Testis (tissue), 3 donors: ENCODE measurements around the gene KHDRBS2. TPM values are rescaled to one million over a fixed set of nuclear protein-coding genes. Genes with fewer than 3 reads are reported as not detected.

Experiments used
- DNase-seq: peaks from one replicate; pipeline ENCODE4 v3.0.0-alpha.2; 2019
- H3K27ac ChIP-seq, 2 donors: fragments of 200-600 bp; sonication (generic); one replicate each; pipeline ENCODE4 v1.5.1; 2019
- H3K27me3 ChIP-seq: fragments of 200-600 bp; sonication (generic); one replicate; pipeline ENCODE4 v1.5.1; 2019
- H3K36me3 ChIP-seq: fragments of 200-600 bp; sonication (generic); one replicate; pipeline ENCODE4 v1.5.1; 2017; ENCODE audit warnings: low read depth; ENCODE audit errors: missing control alignments
- H3K4me1 ChIP-seq: fragments of 200-600 bp; sonication (generic); one replicate; pipeline ENCODE4 v1.5.1; 2019
- H3K4me3 ChIP-seq, 2 donors: fragments of 200-600 bp; sonication (generic); one replicate each; pipeline ENCODE4 v1.5.1; 2017 to 2019
- H3K9me3 ChIP-seq: fragments of 200-600 bp; sonication (generic); one replicate; pipeline ENCODE4 v1.5.1; 2017
- POLR2A ChIP-seq: fragments of 450-650 bp; IDR thresholded peaks from one replicate; pipeline ENCODE4 v1.6.1; 2017; ENCODE audit warnings: antibody characterized with exemption, mild to moderate bottlenecking, moderate library complexity
- WGBS, 2 donors: methylation state at CpG; one replicate each; pipeline ENCODE4 v1.1.5; 2018; 5-methylcytosine and 5-hydroxymethylcytosine counted together
- intact Hi-C: fragments of 100-400 bp; cut with DNase I; formaldehyde crosslinking; loops from one replicate; pipeline ENCODE4 v1.15.1; 2023; ENCODE audit warnings: low total_unique reads
- polyA plus RNA-seq: library from polyadenylated mRNA; stranded (reverse); fragments of 350-450 nt; fragmentation: Illumina TruSeq; extraction: RNeasy Lipid Tissue Mini Kit (QIAGEN cat#74804); gene quantifications from one replicate; pipeline ENCODE4 v1.2.3, GENCODE V29; 2014; ENCODE audit warnings: low read depth, low replicate concordance; ENCODE audit not compliant: insufficient read depth
- total RNA-seq, 2 donors: library from RNA; depleted of rRNA; stranded (reverse); fragments of >200 nt; gene quantifications; one replicate each; pipeline ENCODE4 v1.2.3, GENCODE V29; 2016
- TF ChIP-seq, protein P1 (sequence below), 3 experiments: fragments of 450-650 bp in 2 of 3; fragments of 200-600 bp in 1 of 3; sonication (generic) in 1 of 3; IDR thresholded peaks; one replicate each; pipeline ENCODE4 v1.5.1; 2016 to 2019; ENCODE audit warnings: antibody characterized with exemption in 3 of 3, mild to moderate bottlenecking in 2 of 3, moderate library complexity in 1 of 3

KHDRBS2 gene
- total and polyA plus RNA-seq, 3 donors from 2014 or later = 0.26 to 2.0 (median 1.8) TPM

- DNase-seq = no peak
- no peak overlapping the region for H3K27ac ChIP-seq
- no peaks in the 10 kb centered on the region for H3K36me3 ChIP-seq
- 80 to 89% methylated on average over 5 of the region's 5 CpGs for WGBS, 2 donors
- H3K27me3 ChIP-seq = no peaks in the 10 kb centered on the region
- H3K4me3 ChIP-seq = no peak overlapping the region
- H3K9me3 ChIP-seq = no peaks in the 10 kb centered on the region
- no peaks in the 10 kb centered on the region for H3K4me1 ChIP-seq
- intact Hi-C loops = no loop called here
- TF ChIP-seq, protein P1, sequence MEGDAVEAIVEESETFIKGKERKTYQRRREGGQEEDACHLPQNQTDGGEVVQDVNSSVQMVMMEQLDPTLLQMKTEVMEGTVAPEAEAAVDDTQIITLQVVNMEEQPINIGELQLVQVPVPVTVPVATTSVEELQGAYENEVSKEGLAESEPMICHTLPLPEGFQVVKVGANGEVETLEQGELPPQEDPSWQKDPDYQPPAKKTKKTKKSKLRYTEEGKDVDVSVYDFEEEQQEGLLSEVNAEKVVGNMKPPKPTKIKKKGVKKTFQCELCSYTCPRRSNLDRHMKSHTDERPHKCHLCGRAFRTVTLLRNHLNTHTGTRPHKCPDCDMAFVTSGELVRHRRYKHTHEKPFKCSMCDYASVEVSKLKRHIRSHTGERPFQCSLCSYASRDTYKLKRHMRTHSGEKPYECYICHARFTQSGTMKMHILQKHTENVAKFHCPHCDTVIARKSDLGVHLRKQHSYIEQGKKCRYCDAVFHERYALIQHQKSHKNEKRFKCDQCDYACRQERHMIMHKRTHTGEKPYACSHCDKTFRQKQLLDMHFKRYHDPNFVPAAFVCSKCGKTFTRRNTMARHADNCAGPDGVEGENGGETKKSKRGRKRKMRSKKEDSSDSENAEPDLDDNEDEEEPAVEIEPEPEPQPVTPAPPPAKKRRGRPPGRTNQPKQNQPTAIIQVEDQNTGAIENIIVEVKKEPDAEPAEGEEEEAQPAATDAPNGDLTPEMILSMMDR (IDR thresholded peaks at IDR 0.05) = no peak
- TF ChIP-seq POLR2A = no peak
Measured at GRCh38 chr6:62102387-62102786, 183.6 kb downstream of the KHDRBS2 start.

DNA sequence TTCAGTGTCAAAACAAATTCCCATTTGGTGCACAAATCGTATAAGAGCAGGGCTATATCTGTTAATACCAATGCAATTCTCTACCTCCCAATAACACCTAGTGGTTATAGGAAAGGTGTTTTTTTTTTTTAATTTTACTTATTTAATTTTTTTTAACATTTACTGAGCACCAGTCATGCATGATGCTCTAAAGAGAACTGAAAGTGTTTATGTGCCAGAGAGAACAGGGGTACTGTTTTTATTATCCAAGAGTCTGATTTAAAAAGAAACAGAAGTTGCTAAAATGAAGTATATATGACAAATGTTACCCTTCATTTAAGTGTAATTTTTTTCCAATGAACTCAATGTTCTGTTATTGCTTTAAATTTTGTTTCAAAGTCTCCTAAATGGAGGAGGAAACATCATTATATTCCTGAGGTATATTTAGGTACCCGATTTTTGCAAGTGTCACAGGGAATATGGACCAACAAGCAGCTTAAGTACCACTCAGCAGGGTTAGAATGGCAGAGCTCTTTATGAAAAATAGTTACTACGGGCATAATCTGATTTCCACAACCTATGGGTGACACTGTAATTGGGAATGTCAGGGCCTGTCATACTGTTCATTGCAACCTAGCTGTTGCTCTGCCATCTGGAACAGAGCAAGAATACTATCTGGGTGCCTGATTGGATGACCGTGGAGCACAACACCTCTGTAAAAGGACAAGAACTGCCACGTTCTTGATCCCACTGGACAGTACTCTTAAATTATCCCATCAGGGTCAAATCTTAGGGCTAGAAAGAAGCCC lies 195.4 kb downstream of the KHDRBS2 start:
- Histone ChIP-seq H3K9me3 (no peaks in the 10 kb centered on the region), H3K36me3 (no peaks in the 10 kb centered on the region), H3K4me3 (no peak overlapping the region), H3K27me3 (no peaks in the 10 kb centered on the region), H3K4me1 (no peaks in the 10 kb centered on the region), H3K27ac (no peak overlapping the region)
- WGBS, 2 donors = 66 to 74% methylated on average over 5 of the region's 5 CpGs
- TF ChIP-seq, protein P1 (IDR thresholded peaks at IDR 0.05) = no peak
- no peak for TF ChIP-seq POLR2A
- DNase-seq = no peak
- intact Hi-C loops = no loop called here

GRCh38 chr6:62089781-62090180 lies 196.2 kb downstream of the KHDRBS2 start:
- intact Hi-C loops = no loop called here
- TF ChIP-seq, protein P1 (IDR thresholded peaks at IDR 0.05) = no peak
- no peak for TF ChIP-seq POLR2A
- DNase-seq = no peak
- H3K4me3 ChIP-seq = no peak overlapping the region
- H3K4me1 ChIP-seq = no peaks in the 10 kb centered on the region
- 75% methylated on average over 3 of the region's 3 CpGs for WGBS, 2 donors
- H3K27ac ChIP-seq = no peak overlapping the region
- no peaks in the 10 kb centered on the region for H3K9me3 ChIP-seq
- H3K36me3 ChIP-seq = no peaks in the 10 kb centered on the region
- H3K27me3 ChIP-seq = no peaks in the 10 kb centered on the region

- intact Hi-C loops = no loop called here
- no peak for DNase-seq
- H3K27me3 ChIP-seq = no peaks in the 10 kb centered on the region
- H3K4me1 ChIP-seq = no peaks in the 10 kb centered on the region
- no peaks in the 10 kb centered on the region for H3K9me3 ChIP-seq
- no peak overlapping the region for H3K27ac ChIP-seq
- WGBS, 2 donors = 30 to 33% methylated on average over 2 of the region's 2 CpGs
- TF ChIP-seq, protein P1 (IDR thresholded peaks at IDR 0.05) = no peak
- TF ChIP-seq POLR2A = no peak
- H3K36me3 ChIP-seq = no peaks in the 10 kb centered on the region
- no peak overlapping the region for H3K4me3 ChIP-seq
Measured at GRCh38 chr6:62086047-62086446, 200.0 kb downstream of the KHDRBS2 start.

DNA sequence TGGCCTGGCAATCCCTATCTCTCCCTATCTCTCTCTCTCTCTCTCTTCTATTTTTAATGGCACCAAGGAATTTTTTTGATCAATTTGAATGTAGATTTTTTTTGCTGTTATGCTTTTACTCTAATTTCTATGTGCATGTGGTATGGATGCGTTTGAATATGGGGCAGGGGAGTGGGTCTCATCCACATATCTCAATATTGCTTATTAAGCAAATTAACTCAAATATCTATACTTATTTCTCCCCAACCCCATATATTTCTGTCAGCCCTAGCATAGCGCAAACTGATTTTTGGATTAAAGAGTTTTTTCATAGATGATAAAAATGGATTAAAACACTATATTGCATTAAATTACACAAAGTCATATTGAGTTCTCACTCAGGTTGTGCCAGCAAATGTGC lies 210.2 kb downstream of the KHDRBS2 start:
- no peaks in the 10 kb centered on the region for H3K9me3 ChIP-seq
- H3K4me3 ChIP-seq = no peak overlapping the region
- H3K27me3 ChIP-seq = no peaks in the 10 kb centered on the region
- no peaks in the 10 kb centered on the region for H3K4me1 ChIP-seq
- intact Hi-C loops = no loop called here
- DNase-seq = no peak
- H3K36me3 ChIP-seq = no peaks in the 10 kb centered on the region
- 68 to 86% methylated on average over 2 of the region's 2 CpGs for WGBS, 2 donors
- TF ChIP-seq, protein P1 (IDR thresholded peaks at IDR 0.05) = no peak
- TF ChIP-seq POLR2A = no peak
- H3K27ac ChIP-seq = no peak overlapping the region
